H1 (cell line): ENCODE results near the gene REC8. TPM values are rescaled to one million over a fixed set of nuclear protein-coding genes. Genes with fewer than 3 reads are reported as not detected.

Experiments
- CTCF ChIA-PET: fragments of 300-600 bp; sonication (Branson Sonifier 250); formaldehyde crosslinking; loops from one replicate; lab custom pipeline; 2021; ENCODE audit not compliant: partially characterized antibody; lab: Charles Lee
- POLR2A ChIA-PET: fragments of 300-600 bp; sonication (Branson Sonifier 250); formaldehyde crosslinking; loops from one replicate; lab custom pipeline; 2021; ENCODE audit warnings: inconsistent platforms; ENCODE audit not compliant: partially characterized antibody; lab: Charles Lee
- DNase-seq, 2 experiments: peaks; one replicate each; pipeline versions ENCODE4 v3.0.0 to v3.0.0-alpha.2; 2010 to 2022; ENCODE audit warnings: low spot score in 2 of 2, low read depth in 1 of 2, mixed read lengths in 1 of 2
- FAIRE-seq: peaks from 2 replicates; lab custom pipeline; 2011; peaks lifted over from hg19 to GRCh38; lab: Jason Lieb, UNC
- H2AFZ ChIP-seq: 2 replicates; pipeline ENCODE4 v1.8.1; 2012; ENCODE audit warnings: low read length, inconsistent platforms
- H2AK5ac ChIP-seq: 2 replicates; pipeline ENCODE4 v1.6.1; 2013; ENCODE audit warnings: low read depth, low read length
- H2BK120ac ChIP-seq: replicated peaks from 2 replicates; pipeline ENCODE3; 2013; ENCODE audit warnings: low read depth, low read length, inconsistent platforms
- H2BK12ac ChIP-seq: 2 replicates; pipeline ENCODE4 v1.6.1; 2013; ENCODE audit warnings: low read depth, low read length
- H2BK15ac ChIP-seq: 2 replicates; pipeline ENCODE4 v1.6.1; 2013; ENCODE audit warnings: low read length
- H2BK20ac ChIP-seq: 2 replicates; pipeline ENCODE4 v1.6.1; 2013; ENCODE audit warnings: low read length
- H2BK5ac ChIP-seq: 2 replicates; pipeline ENCODE4 v1.6.1; 2013; ENCODE audit warnings: low read depth, low read length
- H3K14ac ChIP-seq: 2 replicates; pipeline ENCODE4 v1.6.1; 2013; ENCODE audit warnings: inconsistent platforms; ENCODE audit not compliant: insufficient read length
- H3K18ac ChIP-seq: 2 replicates; pipeline ENCODE4 v1.6.1; 2013; ENCODE audit warnings: low read length; ENCODE audit errors: extremely low read depth
- H3K23ac ChIP-seq: 2 replicates; pipeline ENCODE4 v1.6.1; 2013; ENCODE audit warnings: inconsistent platforms; ENCODE audit not compliant: insufficient read length
- H3K23me2 ChIP-seq: 2 replicates; pipeline ENCODE4 v1.6.1; 2013; ENCODE audit warnings: low read depth, low read length
- H3K27ac ChIP-seq: 2 replicates; pipeline ENCODE4 v1.6.1; 2011; ENCODE audit warnings: low read depth, low read length, inconsistent platforms
- H3K27me3 ChIP-seq, 4 experiments: replicated peaks in 1 of 4; 1 replicate in 1 of 4; 2 replicates in 3 of 4; pipeline versions ENCODE4 v1.6.1 to v1.8.1; 2011 to 2013; ENCODE audit warnings: low read length in 3 of 4, mild to moderate bottlenecking in 3 of 4, inconsistent platforms in 2 of 4, mixed read lengths in 2 of 4, moderate library complexity in 1 of 4; ENCODE audit not compliant: control insufficient read depth in 3 of 4, insufficient read depth in 3 of 4; ENCODE audit errors: extremely low read depth in 1 of 4
- H3K36me3 ChIP-seq, 4 experiments: 2 replicates each; pipeline versions ENCODE4 v1.6.1 to v1.8.1; 2011 to 2013; ENCODE audit warnings: mild to moderate bottlenecking in 4 of 4, low read length in 3 of 4, moderate library complexity in 2 of 4, control low read depth in 1 of 4, inconsistent platforms in 1 of 4; ENCODE audit not compliant: insufficient read depth in 4 of 4, control insufficient read depth in 2 of 4
- H3K4ac ChIP-seq: replicated peaks from 2 replicates; pipeline ENCODE3; 2013; ENCODE audit warnings: low read length, low read depth, mixed read lengths, inconsistent platforms; ENCODE audit not compliant: insufficient read length
- H3K4me1 ChIP-seq, 4 experiments: replicated peaks in 1 of 4; 1 replicate in 1 of 4; 2 replicates in 3 of 4; pipeline versions ENCODE4 v1.6.1 to v1.8.1; 2011 to 2013; ENCODE audit warnings: low read length in 3 of 4, inconsistent platforms in 2 of 4, mixed read lengths in 1 of 4; ENCODE audit not compliant: insufficient read depth in 4 of 4, control insufficient read depth in 3 of 4
- H3K4me2 ChIP-seq, 2 experiments: 2 replicates each; pipeline versions ENCODE4 v1.6.1 to v1.8.1; 2011 to 2013; ENCODE audit warnings: low read depth in 2 of 2, low read length in 2 of 2, control low read depth in 1 of 2, inconsistent platforms in 1 of 2, mild to moderate bottlenecking in 1 of 2; ENCODE audit not compliant: insufficient read depth in 1 of 2
- H3K4me3 ChIP-seq, 4 experiments: fragments of 200-600, 300-600 bp in 1 of 4; sonication (generic), shearing (Covaris generic), sonication (Bioruptor Twin) in 1 of 4; 2 replicates each; pipeline versions ENCODE4 v1.5.1 to v1.8.1; 2011 to 2016; ENCODE audit warnings: low read length in 4 of 4, low read depth in 3 of 4, control low read depth in 2 of 4, inconsistent platforms in 2 of 4, mild to moderate bottlenecking in 2 of 4, mixed read lengths in 1 of 4, moderate library complexity in 1 of 4; ENCODE audit not compliant: insufficient read depth in 2 of 4; ENCODE audit errors: extremely low read depth in 1 of 4
- H3K56ac ChIP-seq: replicated peaks from 2 replicates; pipeline ENCODE3; 2013; ENCODE audit warnings: low read depth, mild to moderate bottlenecking, mixed read lengths, low read length, inconsistent platforms; ENCODE audit not compliant: insufficient read length
- H3K79me1 ChIP-seq: 2 replicates; pipeline ENCODE4 v1.6.1; 2013; ENCODE audit warnings: low read depth, low read length, control low read depth
- H3K79me2 ChIP-seq, 2 experiments: 2 replicates each; pipeline versions ENCODE4 v1.6.1 to v1.8.1; 2012 to 2013; ENCODE audit warnings: low read length in 2 of 2, mild to moderate bottlenecking in 2 of 2, inconsistent platforms in 1 of 2; ENCODE audit not compliant: insufficient read depth in 2 of 2, control insufficient read depth in 1 of 2
- H3K9ac ChIP-seq, 4 experiments: replicated peaks in 1 of 4; 1 replicate in 1 of 4; 2 replicates in 3 of 4; pipeline versions ENCODE4 v1.6.1 to v1.8.1; 2011 to 2013; ENCODE audit warnings: low read depth in 3 of 4, low read length in 3 of 4, control low read depth in 2 of 4, mild to moderate bottlenecking in 2 of 4, moderate library complexity in 2 of 4, inconsistent platforms in 1 of 4; ENCODE audit errors: extremely low read depth in 1 of 4
- H3K9me3 ChIP-seq, 2 experiments: 2 replicates each; pipeline versions ENCODE4 v1.6.1 to v1.8.1; 2012 to 2013; ENCODE audit warnings: mild to moderate bottlenecking in 2 of 2, moderate library complexity in 2 of 2, control low read depth in 1 of 2, inconsistent platforms in 1 of 2, low read depth in 1 of 2, low read length in 1 of 2, mixed read lengths in 1 of 2; ENCODE audit not compliant: insufficient read depth in 2 of 2
- H4K20me1 ChIP-seq, 2 experiments: replicated peaks in 1 of 2; 2 replicates each; pipeline versions ENCODE3 to v1.8.1; 2011 to 2013; ENCODE audit warnings: inconsistent platforms in 2 of 2, low read length in 2 of 2, mild to moderate bottlenecking in 1 of 2; ENCODE audit not compliant: insufficient read depth in 2 of 2, control insufficient read depth in 1 of 2
- H4K5ac ChIP-seq: 2 replicates; pipeline ENCODE4 v1.6.1; 2013; ENCODE audit warnings: low read length, low read depth, mixed read lengths, inconsistent platforms; ENCODE audit not compliant: insufficient read length
- H4K8ac ChIP-seq: 2 replicates; pipeline ENCODE4 v1.8.0; 2013; ENCODE audit warnings: mild to moderate bottlenecking, moderate library complexity, low read length, inconsistent platforms; ENCODE audit not compliant: insufficient read depth; ENCODE audit errors: extremely low read depth
- H4K91ac ChIP-seq: replicated peaks from 2 replicates; pipeline ENCODE3; 2013; ENCODE audit warnings: low read length, mixed read lengths, inconsistent platforms; ENCODE audit not compliant: insufficient read length
- POLR2A ChIP-seq, 2 experiments: IDR thresholded peaks; 1 replicate in 1 of 2; 2 replicates in 1 of 2; pipeline ENCODE4 v1.6.1; 2011; ENCODE audit warnings: low read depth in 2 of 2, low read length in 2 of 2, mild to moderate bottlenecking in 2 of 2; ENCODE audit errors: control extremely low read depth in 1 of 2
- TAF1 ChIP-seq: IDR thresholded peaks from 2 replicates; pipeline ENCODE4 v1.6.1; 2011; ENCODE audit warnings: mild to moderate bottlenecking, low read depth, low read length
- WGBS, 2 experiments: shearing (Covaris generic) in 1 of 2; methylation state at CpG; one replicate each; pipeline versions ENCODE4 v1.1.6 to v1.1.7; 2013 to 2015; ENCODE audit warnings: low lambda C conversion rate in 2 of 2, mixed read lengths in 2 of 2, inconsistent platforms in 1 of 2, low coverage in 1 of 2, missing lambda C conversion rate in 1 of 2; ENCODE audit not compliant: insufficient replicate concordance in 2 of 2, insufficient coverage in 1 of 2, insufficient read length in 1 of 2; ENCODE audit errors: extremely low coverage in 1 of 2, missing lambda C conversion rate in 1 of 2; 5-methylcytosine and 5-hydroxymethylcytosine counted together
- polyA plus RNA-seq, 7 experiments: library from polyadenylated mRNA; depleted of rRNA in 3 of 7; stranded (reverse) in 5 of 7; unstranded in 2 of 7; fragments of >200 nt in 5 of 7; fragments of 200-250 nt in 2 of 7; gene quantifications; 1 replicate in 5 of 7; 2 replicates in 1 of 7; 4 replicates in 1 of 7; pipeline versions ENCODE4 v1.2.1 to v1.2.3, GENCODE V29; 2011 to 2013; ENCODE audit warnings: missing spikeins in 2 of 7, mixed read lengths in 2 of 7
- total RNA-seq: library from RNA; stranded (reverse); fragmentation: NEBNext Ultra II Directional; extraction: Animal tissue kit (Norgen Biotek cat#: 25700); gene quantifications from 2 replicates; pipeline ENCODE4 v1.2.1, GENCODE V29; 2021

REC8 gene
- total and polyA plus RNA-seq, 2 of the 8 experiments (the other 6 are each of a cell fraction or from before 2014, with no cell fraction given): 9.8 to 28.5 TPM

- POLR2A ChIA-PET: interaction anchor here (0.6 to 10.5 kb wide), 19 partner anchors 9 to 133 kb away, joined by 3 to 118 read pairs (median 6); partner anchors contain the start of genes DCAF11, IPO4, IRF9 and NRL
- no peak for FAIRE-seq
- H3K4me2 ChIP-seq: peak overlapping the region in 1 of 2 experiments; percentile 81; a peak in 1 of 4 replicates
Measured at GRCh38 chr14:24137529-24138395, 34.1 kb upstream of the REC8 start.

More at GRCh38 chr14:24137529-24138395, 34.1 kb upstream of the REC8 start:
- no peak overlapping the region for H3K23ac ChIP-seq
- H4K5ac ChIP-seq: no peak overlapping the region
- H3K9ac ChIP-seq: no peak overlapping the region
- no peaks in the 10 kb centered on the region for H3K27me3 ChIP-seq
- no peak overlapping the region for H2AK5ac ChIP-seq
- H3K27ac ChIP-seq: no peak overlapping the region
- H2BK12ac ChIP-seq: no peak overlapping the region
- H2BK5ac ChIP-seq: no peak overlapping the region
- peak overlapping the region in 1 of 4 experiments; percentile 83; a peak in 1 of 8 replicates for H3K4me3 ChIP-seq
- H3K56ac ChIP-seq: no peak overlapping the region
- 84% methylated on average over 8 of the region's 8 CpGs; no CpG with 5 or more reads in 1 of the 2 experiments for WGBS, 2 experiments
- peaks cover 4% of the 10 kb centered on the region; the same call in 1 of the 2 replicates for H3K79me1 ChIP-seq
- TF ChIP-seq POLR2A (IDR thresholded peaks at IDR 0.05; ENCODE audit: control extremely low read depth in 1 of 2, low read depth in 2 of 2, low read length in 2 of 2) (peak; percentile 25 to 32; a peak in 2 of 3 replicates), TAF1 (no peak)
- peaks cover 0 to 10% (median 7%) of the 10 kb centered on the region in 4 experiments; a peak in 5 of 7 replicates for H3K4me1 ChIP-seq
- H3K9me3 ChIP-seq: no peaks in the 10 kb centered on the region
- peaks cover 8% of the 10 kb centered on the region; the same call in 1 of the 2 replicates for H3K23me2 ChIP-seq
- no peak overlapping the region for H2AFZ ChIP-seq
- peaks cover 0 to 1% of the 10 kb centered on the region in 2 experiments for H4K20me1 ChIP-seq
- H3K36me3 ChIP-seq: peaks cover 8 to 25% (median 14%) of the 10 kb centered on the region in 4 experiments; a peak in 6 of 8 replicates
- H3K4ac ChIP-seq: no peak overlapping the region
- no peak overlapping the region for H3K18ac ChIP-seq
- no peak overlapping the region for H2BK120ac ChIP-seq
- H2BK15ac ChIP-seq: no peak overlapping the region
- H2BK20ac ChIP-seq: no peak overlapping the region
- H3K14ac ChIP-seq: no peak overlapping the region
- H4K91ac ChIP-seq: no peak overlapping the region
- no peak overlapping the region for H4K8ac ChIP-seq
- peaks cover 0 to 12% of the 10 kb centered on the region in 2 experiments; a peak in 2 of 4 replicates for H3K79me2 ChIP-seq
- DNase-seq: no peak
- CTCF ChIA-PET: interaction anchor here (0.8 to 3.1 kb wide), 9 partner anchors 8 to 100 kb away, joined by 3 to 18 read pairs (median 4); partner anchors contain the start of genes DCAF11, IRF9, NRL and PSME2
